ENCODE measurements around the gene DRC1.

DNA sequence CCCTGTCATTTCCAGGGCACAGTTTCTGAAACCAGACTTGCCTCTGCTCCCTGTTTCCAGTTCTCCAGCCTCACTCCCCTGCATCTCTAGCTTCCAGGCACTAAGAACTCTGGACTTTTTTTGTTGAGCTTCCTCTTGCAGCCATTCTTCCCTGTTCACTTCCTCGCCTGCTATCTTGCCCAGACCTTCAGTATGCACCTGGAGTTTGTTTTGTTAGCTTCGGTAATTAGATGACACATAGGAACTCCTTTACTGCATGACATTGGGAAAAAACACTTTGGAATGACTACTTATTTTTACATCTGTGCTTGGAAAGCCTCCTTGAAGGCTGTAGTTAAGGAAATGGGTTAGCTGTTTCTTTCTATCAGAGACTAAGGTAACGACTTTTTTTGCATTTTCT lies 41.0 kb downstream of the DRC1 start:
- TF ChIP-seq ZNF274 (IDR thresholded peaks at IDR 0.05; ENCODE audit: low read depth, low read length), result no peak
- TF ChIP-seq SUZ12 (IDR thresholded peaks at IDR 0.05; ENCODE audit: extremely low read depth, insufficient read depth, insufficient read length), result no peak
- no peak for TF ChIP-seq YY1 (IDR thresholded peaks at IDR 0.05; ENCODE audit: insufficient read depth, insufficient read length)

Measured in NT2/D1 (cell line).